Loucy (cell line): Measurements from ENCODE around the gene PPP3CA.

Source experiments
- H2AFZ ChIP-seq: fragments of 200-600 bp; sonication (generic); 2 replicates; pipeline ENCODE4 v1.6.0; 2016; ENCODE audit warnings: antibody characterized with exemption, mild to moderate bottlenecking, low read length, moderate library complexity
- H3F3A ChIP-seq: fragments of 200-600 bp; 2 replicates; pipeline ENCODE4 v1.6.0; 2016; ENCODE audit warnings: antibody characterized with exemption, low read depth, mild to moderate bottlenecking
- H3K27me3 ChIP-seq: fragments of 200-600 bp; sonication (generic); 2 replicates; pipeline ENCODE4 v1.6.1; 2014; ENCODE audit warnings: low read length, mild to moderate bottlenecking; ENCODE audit not compliant: insufficient read depth, poor library complexity, severe bottlenecking
- H3K36me3 ChIP-seq: fragments of 200-600 bp; sonication (generic); 2 replicates; pipeline ENCODE4 v1.6.1; 2016; ENCODE audit warnings: low read length; ENCODE audit not compliant: insufficient read depth
- H3K4me1 ChIP-seq: fragments of 200-600 bp; sonication (generic); 2 replicates; pipeline ENCODE4 v1.5.1; 2014; ENCODE audit warnings: low read length, mild to moderate bottlenecking; ENCODE audit not compliant: insufficient read depth, poor library complexity, severe bottlenecking
- H3K4me2 ChIP-seq: fragments of 200-600 bp; sonication (generic); 2 replicates; pipeline ENCODE4 v1.6.0; 2014; ENCODE audit warnings: antibody characterized with exemption, low read length, low read depth, mild to moderate bottlenecking; ENCODE audit not compliant: poor library complexity, severe bottlenecking
- H3K4me3 ChIP-seq: fragments of 200-600 bp; sonication (generic); 2 replicates; pipeline ENCODE4 v1.5.1; 2014; ENCODE audit warnings: low read length, mild to moderate bottlenecking, mixed read lengths; ENCODE audit not compliant: poor library complexity, severe bottlenecking
- H3K79me2 ChIP-seq: fragments of 200-600 bp; sonication (generic); 2 replicates; pipeline ENCODE4 v1.6.1; 2014; ENCODE audit warnings: low read length; ENCODE audit not compliant: insufficient read depth
- H3K9ac ChIP-seq: fragments of 200-600 bp; sonication (generic); 2 replicates; pipeline ENCODE4 v1.6.0; 2014; ENCODE audit warnings: mild to moderate bottlenecking, low read depth, low read length, moderate library complexity; ENCODE audit not compliant: poor library complexity, severe bottlenecking
- H3K9me2 ChIP-seq: fragments of 200-600 bp; sonication (generic); replicated peaks from 2 replicates; pipeline ENCODE4 v1.6.1; 2016; ENCODE audit warnings: low read depth, low read length, mixed read lengths
- H3K9me3 ChIP-seq: fragments of 200-600 bp; sonication (generic); 2 replicates; pipeline ENCODE4 v1.6.1; 2014; ENCODE audit warnings: mild to moderate bottlenecking, antibody characterized with exemption, low read length, low read depth; ENCODE audit not compliant: insufficient read depth
- H4K20me1 ChIP-seq: fragments of 200-600 bp; sonication (generic); 2 replicates; pipeline ENCODE4 v1.6.0; 2014; ENCODE audit warnings: antibody characterized with exemption, low read length, mild to moderate bottlenecking; ENCODE audit not compliant: insufficient read depth, poor library complexity, severe bottlenecking
- CTCF ChIP-seq: fragments of 200-600 bp; sonication (generic); conservative IDR thresholded peaks from 2 replicates; pipeline ENCODE4 v1.5.1; 2014; ENCODE audit warnings: mild to moderate bottlenecking, antibody characterized with exemption, low read length
- EZH2phosphoT487 ChIP-seq: fragments of 200-600 bp; IDR thresholded peaks from 2 replicates; pipeline ENCODE4 v1.6.1; 2018; ENCODE audit warnings: antibody characterized with exemption, mild to moderate bottlenecking, moderate library complexity, borderline replicate concordance

The PPP3CA gene

GRCh38 chr4:101205916-101206315, 141.4 kb downstream of the PPP3CA start:
- no peak overlapping the region for H3K9ac ChIP-seq
- H3K79me2 ChIP-seq, result peaks cover 16% of the 10 kb centered on the region; the same call in 1 of the 2 replicates
- H3K27me3 ChIP-seq, result no peaks in the 10 kb centered on the region
- H3K4me3 ChIP-seq, result no peak overlapping the region
- no peaks in the 10 kb centered on the region for H3K36me3 ChIP-seq
- TF ChIP-seq EZH2phosphoT487, result no peak
- no peak for TF ChIP-seq CTCF
- H3K9me3 ChIP-seq, result no peaks in the 10 kb centered on the region
- H4K20me1 ChIP-seq, result no peaks in the 10 kb centered on the region
- H3K4me2 ChIP-seq, result no peak overlapping the region
- H3K9me2 ChIP-seq, result no peaks in the 10 kb centered on the region
- no peak overlapping the region for H2AFZ ChIP-seq
- peaks cover 4% of the 10 kb centered on the region for H3K4me1 ChIP-seq
- H3F3A ChIP-seq, result no peaks in the 10 kb centered on the region

- no peaks in the 10 kb centered on the region for H3K36me3 ChIP-seq
- TF ChIP-seq CTCF, result no peak
- no peak for TF ChIP-seq EZH2phosphoT487
- H3K27me3 ChIP-seq, result no peaks in the 10 kb centered on the region
- no peaks in the 10 kb centered on the region for H3K9me3 ChIP-seq
- H3F3A ChIP-seq, result no peaks in the 10 kb centered on the region
- H3K9me2 ChIP-seq, result no peaks in the 10 kb centered on the region
- no peak overlapping the region for H2AFZ ChIP-seq
- no peaks in the 10 kb centered on the region for H4K20me1 ChIP-seq
- H3K4me2 ChIP-seq, result no peak overlapping the region
- H3K4me1 ChIP-seq, result peaks cover 13% of the 10 kb centered on the region
- H3K79me2 ChIP-seq, result peaks cover 13% of the 10 kb centered on the region; the same call in 1 of the 2 replicates
- H3K9ac ChIP-seq, result no peak overlapping the region
- H3K4me3 ChIP-seq, result no peak overlapping the region
These were observed 145.9 kb downstream of the PPP3CA start for GRCh38 chr4:101201421-101201820.

GRCh38 chr4:101200561-101200960, 146.8 kb downstream of the PPP3CA start:
- Histone ChIP-seq H3K9me3 (no peaks in the 10 kb centered on the region), H4K20me1 (no peaks in the 10 kb centered on the region), H2AFZ (no peak overlapping the region), H3K4me1 (peaks cover 9% of the 10 kb centered on the region), H3K9me2 (no peaks in the 10 kb centered on the region), H3K27me3 (no peaks in the 10 kb centered on the region), H3K79me2 (peaks cover 7% of the 10 kb centered on the region; the same call in 1 of the 2 replicates), H3F3A (no peaks in the 10 kb centered on the region), H3K9ac (no peak overlapping the region), H3K4me2 (no peak overlapping the region), H3K36me3 (peaks cover 4% of the 10 kb centered on the region; the same call in 1 of the 2 replicates), H3K4me3 (no peak overlapping the region)
- no peak for TF ChIP-seq CTCF
- TF ChIP-seq EZH2phosphoT487, result no peak
